Erythroblast (primary cell): ENCODE data around the gene DGKI.

Experiments used
- DNase-seq, 2 experiments: peaks; one replicate each; lab custom pipeline; 2025; lab: John Stamatoyannopoulos, UW
- GATA1 ChIP-seq: IDR thresholded peaks from 2 replicates; pipeline ENCODE4 v1.6.1; 2011; ENCODE audit warnings: low read depth, mild to moderate bottlenecking, control low read depth, low read length, moderate library complexity
- POLR2A ChIP-seq: IDR thresholded peaks from 2 replicates; pipeline ENCODE4 v1.6.1; 2011; ENCODE audit warnings: mild to moderate bottlenecking, low read length

Gene DGKI

GRCh38 chr7:137506031-137506430 lies 340.7 kb downstream of the DGKI start:
- TF ChIP-seq GATA1 (no peak), POLR2A (no peak)
- no peak for DNase-seq

GRCh38 chr7:137501562-137501961 lies 345.2 kb downstream of the DGKI start:
- TF ChIP-seq GATA1 (no peak), POLR2A (no peak)
- DNase-seq, result no peak

- DNase-seq, result no peak
These were observed 353.9 kb downstream of the DGKI start for GRCh38 chr7:137492889-137493288.

GRCh38 chr7:137489880-137490279 lies 356.9 kb downstream of the DGKI start:
- TF ChIP-seq POLR2A (no peak), GATA1 (no peak)

More at GRCh38 chr7:137492889-137493288, 353.9 kb downstream of the DGKI start:
- no peak for TF ChIP-seq POLR2A
- no peak for TF ChIP-seq GATA1

GRCh38 chr7:137488038-137488437 lies 358.7 kb downstream of the DGKI start:
- no peak for DNase-seq
- TF ChIP-seq GATA1 (no peak), POLR2A (no peak)

More at GRCh38 chr7:137489880-137490279, 356.9 kb downstream of the DGKI start:
- no peak for DNase-seq

GRCh38 chr7:137485818-137486217 lies 361.0 kb downstream of the DGKI start:
- no peak for DNase-seq
- TF ChIP-seq POLR2A, result no peak
- TF ChIP-seq GATA1, result no peak

- no peak for DNase-seq
- TF ChIP-seq GATA1, result no peak
- no peak for TF ChIP-seq POLR2A
These were observed 362.4 kb downstream of the DGKI start for GRCh38 chr7:137484326-137484725.

GRCh38 chr7:137482466-137482865 lies 364.3 kb downstream of the DGKI start:
- DNase-seq, result no peak
- TF ChIP-seq GATA1, result no peak
- TF ChIP-seq POLR2A, result no peak

- TF ChIP-seq POLR2A, result no peak
- no peak for TF ChIP-seq GATA1
These were observed 365.9 kb downstream of the DGKI start for GRCh38 chr7:137480824-137481365.

GRCh38 chr7:137480401-137480800 lies 366.4 kb downstream of the DGKI start:
- TF ChIP-seq GATA1, result no peak
- TF ChIP-seq POLR2A, result no peak
- no peak for DNase-seq

More at GRCh38 chr7:137480824-137481365, 365.9 kb downstream of the DGKI start:
- DNase-seq, result no peak

- DNase-seq, result no peak
These were observed 369.8 kb downstream of the DGKI start for GRCh38 chr7:137476937-137477336.

GRCh38 chr7:137475966-137476365 lies 370.8 kb downstream of the DGKI start:
- no peak for DNase-seq
- no peak for TF ChIP-seq POLR2A
- TF ChIP-seq GATA1, result no peak

More at GRCh38 chr7:137476937-137477336, 369.8 kb downstream of the DGKI start:
- no peak for TF ChIP-seq GATA1
- no peak for TF ChIP-seq POLR2A

- DNase-seq, result no peak
- no peak for TF ChIP-seq POLR2A
- no peak for TF ChIP-seq GATA1
These were observed 372.2 kb downstream of the DGKI start for GRCh38 chr7:137474540-137475026.

GRCh38 chr7:137471128-137471527 lies 375.6 kb downstream of the DGKI start:
- DNase-seq, result no peak
- TF ChIP-seq POLR2A (no peak), GATA1 (no peak)

GRCh38 chr7:137469858-137470257 lies 376.9 kb downstream of the DGKI start:
- no peak for DNase-seq
- no peak for TF ChIP-seq POLR2A
- no peak for TF ChIP-seq GATA1
